ENCODE measurements around the gene RPS25. TPM values are rescaled to one million over a fixed set of nuclear protein-coding genes. Genes with fewer than 3 reads are reported as not detected.

The RPS25 gene
- total RNA-seq, 1 donor from 2014 or later = 2,482 TPM

- H4K20me1 ChIP-seq (ENCODE audit: low read depth) = no peaks in the 10 kb centered on the region
- H3K27ac ChIP-seq = no peak overlapping the region
- H3K9me3 Mint-ChIP-seq = no peaks in the 10 kb centered on the region
- peaks cover 14% of the 10 kb centered on the region for H3F3A ChIP-seq (ENCODE audit: low read depth)
- H3K36me3 ChIP-seq = no peaks in the 10 kb centered on the region
- H2AFZ ChIP-seq (replicated peaks) = no peak overlapping the region
- H3K27me3 ChIP-seq = no peaks in the 10 kb centered on the region
- H3K9me3 ChIP-seq (ENCODE audit: low read depth) = no peaks in the 10 kb centered on the region
- H3K4me1 Mint-ChIP-seq = no peaks in the 10 kb centered on the region
- TF ChIP-seq, protein P1, sequence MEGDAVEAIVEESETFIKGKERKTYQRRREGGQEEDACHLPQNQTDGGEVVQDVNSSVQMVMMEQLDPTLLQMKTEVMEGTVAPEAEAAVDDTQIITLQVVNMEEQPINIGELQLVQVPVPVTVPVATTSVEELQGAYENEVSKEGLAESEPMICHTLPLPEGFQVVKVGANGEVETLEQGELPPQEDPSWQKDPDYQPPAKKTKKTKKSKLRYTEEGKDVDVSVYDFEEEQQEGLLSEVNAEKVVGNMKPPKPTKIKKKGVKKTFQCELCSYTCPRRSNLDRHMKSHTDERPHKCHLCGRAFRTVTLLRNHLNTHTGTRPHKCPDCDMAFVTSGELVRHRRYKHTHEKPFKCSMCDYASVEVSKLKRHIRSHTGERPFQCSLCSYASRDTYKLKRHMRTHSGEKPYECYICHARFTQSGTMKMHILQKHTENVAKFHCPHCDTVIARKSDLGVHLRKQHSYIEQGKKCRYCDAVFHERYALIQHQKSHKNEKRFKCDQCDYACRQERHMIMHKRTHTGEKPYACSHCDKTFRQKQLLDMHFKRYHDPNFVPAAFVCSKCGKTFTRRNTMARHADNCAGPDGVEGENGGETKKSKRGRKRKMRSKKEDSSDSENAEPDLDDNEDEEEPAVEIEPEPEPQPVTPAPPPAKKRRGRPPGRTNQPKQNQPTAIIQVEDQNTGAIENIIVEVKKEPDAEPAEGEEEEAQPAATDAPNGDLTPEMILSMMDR (IDR thresholded peaks at IDR 0.05) = no peak
- no peak for TF ChIP-seq EZH2phosphoT487 (IDR thresholded peaks at IDR 0.05)
- no peak for TF ChIP-seq EZH2 (IDR thresholded peaks at IDR 0.05)
- H3K9ac ChIP-seq = no peak overlapping the region
- no peaks in the 10 kb centered on the region for H3K4me1 ChIP-seq
- H3K4me2 ChIP-seq = no peak overlapping the region
- H3K27me3 Mint-ChIP-seq (ENCODE audit: insufficient read depth, low read depth) = peaks cover 4% of the 10 kb centered on the region
- H3K4me3 Mint-ChIP-seq = no peak overlapping the region
- H3K27ac Mint-ChIP-seq = no peak overlapping the region
- no peaks in the 10 kb centered on the region for H3K79me2 ChIP-seq (ENCODE audit: low read depth)
- no peak for DNase-seq (ENCODE audit: low spot score)
- peaks cover 23% of the 10 kb centered on the region for H3K36me3 Mint-ChIP-seq
- no peak overlapping the region for H3K4me3 ChIP-seq
These were observed 29.1 kb upstream of the RPS25 start for GRCh38 chr11:119047205-119047604.

GRCh38 chr11:119046489-119046888 is 28.3 kb upstream of the RPS25 start:
- Histone ChIP-seq H3K27ac (no peak overlapping the region), H3K9ac (no peak overlapping the region), H4K20me1 (ENCODE audit: low read depth) (no peaks in the 10 kb centered on the region), H3K36me3 (no peaks in the 10 kb centered on the region), H3K4me2 (no peak overlapping the region), H3K79me2 (ENCODE audit: low read depth) (no peaks in the 10 kb centered on the region), H3K27me3 (no peaks in the 10 kb centered on the region), H3K9me3 (ENCODE audit: low read depth) (no peaks in the 10 kb centered on the region), H3K4me1 (no peaks in the 10 kb centered on the region), H2AFZ (replicated peaks) (no peak overlapping the region), H3F3A (ENCODE audit: low read depth) (peaks cover 20% of the 10 kb centered on the region), H3K4me3 (no peak overlapping the region)
- Mint-ChIP-seq H3K9me3 (no peaks in the 10 kb centered on the region), H3K4me1 (peaks cover 4% of the 10 kb centered on the region), H3K4me3 (no peak overlapping the region), H3K27me3 (ENCODE audit: insufficient read depth, low read depth) (peaks cover 4% of the 10 kb centered on the region), H3K27ac (no peak overlapping the region), H3K36me3 (peaks cover 19% of the 10 kb centered on the region)
- TF ChIP-seq EZH2 (IDR thresholded peaks at IDR 0.05) = no peak
- TF ChIP-seq, protein P1 (IDR thresholded peaks at IDR 0.05) = no peak
- TF ChIP-seq EZH2phosphoT487 (IDR thresholded peaks at IDR 0.05) = no peak
- DNase-seq (ENCODE audit: low spot score) = no peak

- no peak overlapping the region for H3K27ac ChIP-seq
- H3F3A ChIP-seq (ENCODE audit: low read depth) = peaks cover 25% of the 10 kb centered on the region
- peaks cover 16% of the 10 kb centered on the region for H3K36me3 Mint-ChIP-seq
- H4K20me1 ChIP-seq (ENCODE audit: low read depth) = no peaks in the 10 kb centered on the region
- H2AFZ ChIP-seq (replicated peaks) = no peak overlapping the region
- H3K9me3 Mint-ChIP-seq = no peaks in the 10 kb centered on the region
- no peak for TF ChIP-seq EZH2phosphoT487 (IDR thresholded peaks at IDR 0.05)
- TF ChIP-seq, protein P1 (IDR thresholded peaks at IDR 0.05) = peak; percentile 42
- no peak for TF ChIP-seq EZH2 (IDR thresholded peaks at IDR 0.05)
- H3K9ac ChIP-seq = no peak overlapping the region
- no peaks in the 10 kb centered on the region for H3K79me2 ChIP-seq (ENCODE audit: low read depth)
- peak; percentile 25 for DNase-seq (ENCODE audit: low spot score)
- H3K27ac Mint-ChIP-seq = no peak overlapping the region
- no peaks in the 10 kb centered on the region for H3K36me3 ChIP-seq
- H3K4me1 ChIP-seq = peaks cover 6% of the 10 kb centered on the region
- no peaks in the 10 kb centered on the region for H3K27me3 ChIP-seq
- peak overlapping the region; percentile 64 for H3K4me3 Mint-ChIP-seq
- H3K4me2 ChIP-seq = no peak overlapping the region
- H3K4me1 Mint-ChIP-seq = peaks cover 7% of the 10 kb centered on the region
- H3K4me3 ChIP-seq = no peak overlapping the region
- no peaks in the 10 kb centered on the region for H3K9me3 ChIP-seq (ENCODE audit: low read depth)
- H3K27me3 Mint-ChIP-seq (ENCODE audit: insufficient read depth, low read depth) = peaks cover 3% of the 10 kb centered on the region
These were observed 26.6 kb upstream of the RPS25 start for GRCh38 chr11:119044708-119045107.

Measured in neural progenitor cell (in vitro differentiated cells).